Upper lobe of left lung (tissue), 4 donors: ENCODE measurements around the gene COTL1.

Experiments used
- EP300 ChIP-seq, 4 donors: sonication (generic); formaldehyde crosslinking; IDR thresholded peaks; one replicate each; pipeline ENCODE4 v1.5.1; 2017; ENCODE audit warnings: antibody characterized with exemption in 4 of 4, control low read depth in 2 of 4
- TF ChIP-seq, protein P1 (sequence below), 6 experiments: fragments of 450-650 bp in 4 of 6; fragments of 200-600 bp in 2 of 6; sonication (generic) in 2 of 6; IDR thresholded peaks; one replicate each; pipeline ENCODE4 v1.5.1; 2016 to 2019; ENCODE audit warnings: antibody characterized with exemption in 6 of 6

DNA sequence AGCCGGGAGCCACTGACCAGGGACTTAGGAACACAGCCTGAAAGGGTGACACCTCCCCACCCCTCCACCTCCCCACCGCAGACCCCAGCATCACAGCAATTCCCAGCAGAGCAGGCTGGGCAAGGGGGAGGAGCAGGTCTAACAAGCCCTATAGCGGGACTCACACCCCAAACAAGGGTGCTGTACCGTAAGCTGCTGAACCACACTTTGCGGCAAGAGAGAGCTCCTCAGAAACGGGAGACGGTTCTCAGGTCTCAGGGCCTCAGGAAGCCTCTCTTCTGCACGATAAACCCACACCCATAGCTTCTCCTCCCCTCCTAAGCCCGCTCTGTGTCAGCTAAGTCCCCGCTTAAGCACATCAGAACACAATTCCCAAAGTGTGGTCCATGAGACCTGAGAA is 11.7 kb upstream of the COTL1 start:
- TF ChIP-seq, protein P1, sequence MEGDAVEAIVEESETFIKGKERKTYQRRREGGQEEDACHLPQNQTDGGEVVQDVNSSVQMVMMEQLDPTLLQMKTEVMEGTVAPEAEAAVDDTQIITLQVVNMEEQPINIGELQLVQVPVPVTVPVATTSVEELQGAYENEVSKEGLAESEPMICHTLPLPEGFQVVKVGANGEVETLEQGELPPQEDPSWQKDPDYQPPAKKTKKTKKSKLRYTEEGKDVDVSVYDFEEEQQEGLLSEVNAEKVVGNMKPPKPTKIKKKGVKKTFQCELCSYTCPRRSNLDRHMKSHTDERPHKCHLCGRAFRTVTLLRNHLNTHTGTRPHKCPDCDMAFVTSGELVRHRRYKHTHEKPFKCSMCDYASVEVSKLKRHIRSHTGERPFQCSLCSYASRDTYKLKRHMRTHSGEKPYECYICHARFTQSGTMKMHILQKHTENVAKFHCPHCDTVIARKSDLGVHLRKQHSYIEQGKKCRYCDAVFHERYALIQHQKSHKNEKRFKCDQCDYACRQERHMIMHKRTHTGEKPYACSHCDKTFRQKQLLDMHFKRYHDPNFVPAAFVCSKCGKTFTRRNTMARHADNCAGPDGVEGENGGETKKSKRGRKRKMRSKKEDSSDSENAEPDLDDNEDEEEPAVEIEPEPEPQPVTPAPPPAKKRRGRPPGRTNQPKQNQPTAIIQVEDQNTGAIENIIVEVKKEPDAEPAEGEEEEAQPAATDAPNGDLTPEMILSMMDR (IDR thresholded peaks at IDR 0.05), result no peak
- no peak for TF ChIP-seq EP300 (IDR thresholded peaks at IDR 0.05)
